Sigmoid colon (tissue), 4 donors: ENCODE results near the gene KCNIP4.

Experiments
- CTCF ChIP-seq, 4 experiments: fragments of 450-650 bp in 3 of 4; fragments of 200-600 bp in 1 of 4; IDR thresholded peaks; one replicate each; pipeline ENCODE4 v1.5.1; 2016 to 2019; ENCODE audit warnings: antibody characterized with exemption in 4 of 4, mild to moderate bottlenecking in 3 of 4, moderate library complexity in 2 of 4
- EP300 ChIP-seq, 4 donors: sonication (generic); formaldehyde crosslinking; IDR thresholded peaks; one replicate each; pipeline ENCODE4 v1.6.1; 2017; ENCODE audit warnings: antibody characterized with exemption in 4 of 4
- POLR2A ChIP-seq, 2 donors: fragments of 450-650 bp; IDR thresholded peaks; one replicate each; pipeline ENCODE4 v1.6.1; 2016; ENCODE audit warnings: antibody characterized with exemption in 2 of 2, mild to moderate bottlenecking in 2 of 2, moderate library complexity in 2 of 2

GRCh38 chr4:21366840-21367239, 581.7 kb downstream of the KCNIP4 start:
- TF ChIP-seq EP300 (IDR thresholded peaks at IDR 0.05): no peak
- no peak for TF ChIP-seq CTCF (IDR thresholded peaks at IDR 0.05)
- no peak for TF ChIP-seq POLR2A (IDR thresholded peaks at IDR 0.05)
